HG03025 (cell line): Measurements from ENCODE around the gene ACKR2.

Source experiments
- ATAC-seq: cut with Tn5 transposase; IDR thresholded peaks from one replicate; pipeline ENCODE4 v1.9.1; 2021; ENCODE audit warnings: mild to moderate bottlenecking, moderate library complexity; ENCODE audit not compliant: unreplicated experiment, low FRiP score

Gene ACKR2

DNA sequence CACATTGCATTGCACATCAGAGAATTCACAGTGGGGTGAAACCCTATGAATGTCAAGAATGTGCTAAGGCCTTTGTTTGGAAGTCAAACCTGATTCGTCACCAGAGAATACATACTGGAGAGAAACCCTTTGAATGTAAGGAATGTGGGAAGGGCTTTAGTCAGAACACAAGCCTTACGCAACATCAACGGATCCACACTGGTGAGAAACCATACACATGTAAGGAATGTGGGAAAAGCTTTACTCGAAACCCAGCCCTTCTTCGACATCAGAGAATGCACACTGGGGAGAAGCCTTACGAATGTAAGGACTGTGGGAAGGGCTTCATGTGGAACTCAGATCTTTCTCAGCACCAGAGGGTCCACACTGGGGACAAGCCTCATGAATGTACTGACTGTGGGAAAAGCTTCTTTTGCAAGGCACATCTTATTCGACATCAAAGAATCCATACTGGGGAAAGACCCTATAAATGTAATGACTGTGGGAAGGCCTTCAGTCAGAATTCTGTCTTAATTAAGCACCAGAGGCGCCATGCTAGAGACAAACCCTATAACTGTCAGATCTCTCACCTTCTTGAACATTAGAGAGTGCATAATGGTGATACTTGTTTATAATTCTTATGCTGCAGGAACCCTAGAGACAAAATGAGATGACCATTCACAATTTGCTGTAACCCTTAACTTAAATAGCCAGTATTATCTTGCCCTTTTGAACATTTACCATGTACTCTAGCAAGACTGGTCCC lies 105.7 kb downstream of the ACKR2 start:
- no peak for ATAC-seq
